GM21717 (cell line): ENCODE measurements around the gene LECT2.

Source experiments
- ATAC-seq: cut with Tn5 transposase; IDR thresholded peaks from one replicate; pipeline ENCODE4 v1.9.1; 2021; ENCODE audit warnings: mild to moderate bottlenecking, moderate library complexity; ENCODE audit not compliant: unreplicated experiment

LECT2 gene

DNA sequence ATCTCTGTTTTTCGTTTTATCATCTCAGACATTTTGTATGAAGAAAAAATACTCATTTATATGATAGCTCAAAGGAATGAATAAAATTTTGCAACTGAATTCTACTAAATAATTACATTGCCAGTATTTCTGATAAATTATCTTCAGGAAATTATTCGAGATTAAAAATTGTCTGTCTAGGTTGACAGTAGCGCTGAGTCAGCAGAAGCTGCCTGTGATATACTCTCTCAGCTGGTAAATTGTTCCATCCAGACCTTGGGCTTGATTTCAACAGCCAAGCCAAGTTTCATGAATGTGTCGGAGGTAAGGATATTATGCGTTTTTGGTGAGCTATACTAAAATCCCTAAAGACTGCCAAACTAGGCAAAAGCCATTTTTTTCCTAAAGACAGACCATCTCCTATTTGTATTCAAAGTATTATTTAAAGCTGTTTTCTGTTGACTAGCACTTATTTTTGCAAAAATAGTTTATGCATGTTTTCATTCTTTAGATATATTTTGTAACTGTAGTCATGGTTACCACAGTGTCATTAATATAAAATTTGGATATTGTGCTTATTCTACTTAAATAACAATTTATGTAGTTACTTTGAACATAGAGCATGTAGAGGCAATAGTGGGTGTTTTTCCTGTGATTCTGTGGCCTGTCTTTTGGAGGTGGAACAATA lies 17.4 kb downstream of the LECT2 start:
- no peak for ATAC-seq

DNA sequence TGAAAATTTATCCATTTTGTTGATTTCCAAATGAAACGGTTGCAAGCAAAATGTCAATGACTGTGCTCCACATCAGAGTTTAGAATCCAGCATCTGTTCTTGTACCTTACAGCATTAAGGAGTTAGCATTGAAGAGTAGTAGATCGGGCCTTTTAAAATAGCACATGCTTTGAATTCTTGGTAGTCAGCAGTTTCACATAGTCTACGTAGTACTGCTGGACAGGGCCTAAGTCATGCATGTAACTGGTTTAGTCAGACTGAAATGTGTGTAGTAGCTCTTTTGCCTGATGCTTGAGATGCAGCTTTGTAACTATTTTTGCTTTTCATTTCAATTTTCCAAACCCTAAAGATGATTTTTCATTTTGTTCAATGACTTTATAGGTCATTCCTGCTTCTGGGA lies 19.8 kb downstream of the LECT2 start:
- ATAC-seq, result no peak

DNA sequence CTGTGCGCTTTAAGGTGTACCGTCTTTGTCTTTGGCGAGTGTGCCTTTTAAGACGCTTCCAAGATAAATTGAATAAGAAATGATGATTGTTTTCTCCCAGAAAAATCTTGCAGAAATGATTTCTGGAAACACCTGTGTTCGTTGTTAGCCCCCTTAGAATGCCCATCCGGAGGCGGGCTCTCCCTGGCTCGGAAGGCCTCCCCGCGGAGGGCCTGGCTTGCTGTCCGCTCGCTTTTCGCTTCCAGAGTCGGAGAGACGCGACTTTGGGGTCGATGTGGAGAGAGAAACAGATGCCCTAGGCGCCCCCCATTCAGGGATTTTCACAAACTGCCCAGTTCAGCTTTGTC lies 23.9 kb downstream of the LECT2 start:
- no peak for ATAC-seq

DNA sequence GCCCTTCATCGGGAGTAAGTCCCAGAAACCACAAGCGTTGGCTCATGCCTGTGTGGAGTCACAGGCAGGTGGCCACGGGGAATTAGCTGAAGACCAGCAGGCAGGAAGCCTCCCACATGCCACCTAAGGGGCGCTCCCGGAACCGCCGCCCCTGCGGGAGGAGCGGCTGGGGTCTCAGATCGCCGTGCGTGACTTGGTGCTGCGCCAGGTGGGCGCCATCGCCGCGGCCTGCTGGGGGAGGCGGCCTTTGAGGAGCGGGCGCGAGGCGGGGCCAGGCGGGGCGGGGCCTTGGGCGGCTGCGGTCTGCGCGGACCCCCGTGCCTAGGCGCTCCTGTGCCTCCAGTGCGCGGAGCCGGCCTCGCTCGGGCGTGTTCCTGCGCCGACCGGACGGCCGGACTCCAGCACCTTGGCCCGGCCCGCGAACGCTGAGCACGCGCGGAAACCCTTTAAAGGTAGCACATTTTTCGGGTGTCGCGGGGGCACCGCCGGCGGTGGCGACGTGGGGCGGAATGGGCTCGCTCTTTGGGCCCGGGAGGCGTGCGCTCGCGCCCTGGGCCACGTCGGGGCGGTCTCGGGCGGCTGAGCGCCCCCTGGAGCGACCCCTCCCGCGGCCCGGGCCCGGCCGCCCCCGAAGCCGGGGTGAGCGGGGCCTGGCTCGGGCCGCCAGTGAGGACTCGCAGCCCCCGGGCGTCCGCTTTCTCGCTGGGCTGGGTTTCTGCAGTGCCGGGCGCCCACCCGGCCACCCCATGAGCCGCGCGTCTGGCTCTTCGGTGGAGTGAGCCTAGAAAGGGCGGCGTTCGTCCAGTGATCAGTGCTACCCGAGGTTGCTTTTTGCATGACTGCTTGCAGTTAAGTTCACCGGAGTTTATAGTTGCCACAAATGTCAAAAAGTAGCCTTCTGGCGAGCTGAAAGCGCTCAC lies 24.5 kb downstream of the LECT2 start:
- ATAC-seq, result no peak

DNA sequence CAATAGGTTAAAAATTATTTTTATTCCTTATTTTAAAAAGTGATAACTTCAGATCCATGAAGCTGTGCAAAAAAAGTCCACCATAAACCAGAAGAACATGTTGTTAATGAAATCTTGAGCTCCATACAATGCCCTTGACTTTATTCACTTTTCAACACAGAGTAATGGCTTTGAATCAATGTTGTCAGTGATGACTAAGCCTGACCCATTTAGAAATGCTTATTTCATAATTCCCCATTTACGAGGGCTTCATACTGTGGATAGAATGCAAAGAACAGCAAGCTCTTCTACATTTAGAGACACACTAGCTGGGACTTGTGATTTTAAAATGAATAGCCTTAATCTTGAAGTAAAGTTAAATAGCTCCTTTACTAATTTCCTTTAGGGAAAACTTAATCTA lies 33.4 kb downstream of the LECT2 start:
- ATAC-seq, result no peak

DNA sequence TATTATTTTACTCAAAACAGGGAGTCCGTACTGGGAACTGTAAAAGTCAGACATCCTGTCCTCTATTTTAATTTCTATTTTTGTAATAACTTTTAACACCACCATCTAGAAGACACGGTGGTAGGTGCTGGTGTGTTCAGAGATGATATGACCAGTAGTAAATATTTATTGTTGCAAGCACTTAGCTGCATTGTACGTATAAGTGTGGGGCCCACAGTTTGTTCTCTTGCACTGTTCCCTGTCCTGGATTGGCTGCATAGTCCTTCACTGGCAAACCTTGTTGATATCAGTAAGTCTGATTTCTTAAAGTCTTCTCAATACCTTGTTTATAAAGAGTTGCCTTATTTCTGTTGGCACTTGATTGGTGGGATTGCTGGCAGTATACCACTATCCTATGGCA lies 34.6 kb downstream of the LECT2 start:
- ATAC-seq, result no peak

DNA sequence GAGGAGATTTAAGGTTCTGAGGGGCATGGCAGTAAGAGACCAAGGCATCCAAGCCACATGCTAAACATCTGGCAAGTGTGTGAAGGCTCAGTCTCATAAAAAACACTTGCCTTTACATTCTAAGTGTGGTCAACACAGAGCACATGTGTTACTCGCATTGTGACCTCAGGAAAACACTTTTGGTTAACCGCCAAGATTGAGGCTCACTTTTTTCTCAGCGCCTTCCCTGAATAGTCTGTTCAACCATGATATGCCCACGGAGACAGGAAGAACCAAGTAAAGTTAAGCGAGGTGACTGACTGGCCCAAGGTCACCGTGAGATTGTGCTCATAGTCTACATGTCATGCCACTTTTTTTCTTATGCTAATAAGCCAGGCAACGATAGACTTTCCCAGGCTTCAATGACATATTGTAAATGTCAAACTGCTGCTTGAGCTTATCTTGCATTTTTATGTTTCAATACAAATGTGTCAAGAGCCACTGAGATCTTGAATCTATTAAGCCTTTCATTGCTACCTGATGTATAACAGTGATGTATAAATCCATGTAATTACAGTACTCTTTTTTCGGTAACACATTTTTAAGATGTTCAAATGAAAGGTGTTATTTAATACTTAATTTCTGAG lies 38.0 kb downstream of the LECT2 start:
- no peak for ATAC-seq

DNA sequence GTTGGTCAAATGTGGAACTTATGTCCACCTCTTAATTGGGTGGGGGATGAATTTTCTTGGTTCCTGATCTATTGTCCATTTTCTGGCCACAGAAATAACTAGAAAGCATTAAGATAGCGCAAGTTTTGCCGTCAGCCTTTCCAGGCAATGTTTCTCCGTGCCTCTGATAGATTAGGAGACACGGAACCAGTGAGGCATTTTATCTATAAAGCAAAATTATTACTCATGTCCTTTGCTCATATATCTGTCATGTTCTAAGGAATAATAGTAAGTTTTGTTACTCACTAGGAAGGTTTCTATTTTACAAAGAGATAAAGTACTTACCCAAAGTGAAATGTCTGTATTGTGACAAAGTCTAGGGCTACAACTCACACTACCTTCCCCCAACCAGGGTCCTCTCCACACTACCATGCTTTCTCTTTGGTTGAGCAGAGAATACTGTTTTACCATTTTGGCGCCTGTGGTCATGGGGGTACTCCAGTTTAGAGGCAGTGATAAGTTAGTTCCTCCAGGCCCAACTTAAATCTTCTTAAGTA lies 39.2 kb downstream of the LECT2 start:
- ATAC-seq, result no peak

DNA sequence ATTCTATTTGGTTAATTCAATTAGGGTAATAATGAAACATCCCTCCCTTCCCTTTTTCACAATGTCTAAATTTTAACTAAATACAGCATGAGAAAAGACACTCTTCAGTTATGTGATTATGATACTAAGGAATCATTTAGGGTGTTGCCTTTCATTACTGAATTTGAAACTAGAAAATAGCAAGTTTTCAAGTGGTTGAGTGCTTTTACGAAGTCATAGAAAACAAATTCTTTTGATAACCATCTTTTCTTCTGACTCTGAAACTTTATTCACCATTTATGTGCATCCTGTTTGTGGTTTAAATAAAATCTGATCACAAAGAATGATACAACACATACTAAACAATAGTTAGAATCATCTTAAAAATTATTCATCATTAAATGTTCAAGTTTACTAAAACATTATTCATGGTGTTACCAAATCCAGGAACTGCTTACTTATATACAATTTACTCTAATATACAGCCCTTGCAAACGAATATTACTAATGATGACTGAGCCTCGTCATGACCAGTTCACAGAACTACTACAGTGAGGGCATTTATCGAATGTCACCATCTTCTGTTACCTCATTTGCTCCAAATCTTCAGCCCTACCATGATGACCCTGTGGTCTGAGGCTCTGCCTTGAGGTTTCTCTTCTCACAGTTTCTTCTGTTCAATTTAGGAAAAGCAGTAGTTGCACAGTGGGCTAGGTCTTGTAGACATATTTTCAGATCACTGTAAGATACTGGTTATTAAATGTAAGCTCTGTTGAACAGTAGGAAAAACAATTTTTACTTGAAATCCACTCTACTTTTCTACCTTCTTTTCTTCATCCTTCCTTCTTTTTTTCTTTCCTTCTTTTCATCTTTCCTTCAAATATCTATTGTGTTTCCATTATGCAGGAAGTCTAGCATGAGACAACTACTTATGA lies 40.8 kb downstream of the LECT2 start:
- no peak for ATAC-seq

DNA sequence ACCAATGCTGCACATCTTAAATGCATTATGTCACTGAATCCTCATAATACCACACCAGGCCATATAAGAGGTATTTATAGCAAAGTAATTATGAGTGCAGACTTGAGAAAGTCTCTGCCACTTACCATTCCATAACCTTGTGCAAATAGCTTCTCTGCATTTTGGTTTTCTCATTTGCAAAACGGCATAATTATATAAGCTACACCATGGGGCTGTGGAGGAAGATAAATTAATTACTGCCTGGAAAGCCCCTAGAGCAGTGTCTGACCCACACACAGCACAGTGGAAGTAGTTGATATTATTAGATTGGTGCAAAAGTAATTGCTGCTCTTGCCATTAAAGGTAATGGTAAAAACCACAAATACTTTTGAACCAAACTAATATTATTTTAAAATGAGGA lies 49.6 kb downstream of the LECT2 start:
- no peak for ATAC-seq

DNA sequence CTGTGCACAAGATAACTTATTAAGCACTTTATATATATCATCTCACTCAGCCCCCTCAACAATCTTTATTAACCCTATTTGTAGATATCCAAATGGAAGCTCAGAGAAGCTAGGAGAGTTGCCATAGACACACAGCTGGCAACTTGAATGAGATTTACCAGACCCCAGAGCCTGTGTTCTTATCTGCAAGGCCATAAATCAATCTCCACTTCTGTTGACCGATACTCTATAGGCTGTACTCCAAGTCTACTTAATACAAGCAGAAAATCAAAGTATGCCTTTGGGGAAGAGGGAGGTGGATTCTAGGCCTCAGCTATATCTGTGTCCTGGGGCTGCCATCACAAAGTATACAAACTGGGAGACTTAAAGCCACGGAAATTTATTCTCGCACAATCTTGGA lies 53.1 kb downstream of the LECT2 start:
- ATAC-seq, result no peak

DNA sequence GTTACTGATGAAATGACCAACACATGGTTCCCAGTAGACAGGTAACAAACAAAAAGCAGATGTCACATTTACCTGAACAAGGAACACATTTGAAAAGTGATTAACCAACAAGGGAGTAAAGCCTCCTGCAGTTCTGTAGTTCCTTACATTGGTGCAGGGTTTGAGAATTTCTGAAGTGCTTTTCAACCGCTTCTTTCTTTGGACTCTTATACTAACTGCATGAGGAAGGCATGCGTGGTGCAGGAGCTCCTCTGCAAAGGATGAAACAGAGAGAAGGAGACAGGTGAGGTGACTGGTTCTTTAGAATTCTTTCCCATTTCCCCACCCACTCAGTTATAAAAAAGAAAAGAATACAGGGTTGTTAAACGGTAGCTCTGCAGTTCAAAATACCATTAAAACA lies 54.5 kb downstream of the LECT2 start:
- ATAC-seq, result no peak

DNA sequence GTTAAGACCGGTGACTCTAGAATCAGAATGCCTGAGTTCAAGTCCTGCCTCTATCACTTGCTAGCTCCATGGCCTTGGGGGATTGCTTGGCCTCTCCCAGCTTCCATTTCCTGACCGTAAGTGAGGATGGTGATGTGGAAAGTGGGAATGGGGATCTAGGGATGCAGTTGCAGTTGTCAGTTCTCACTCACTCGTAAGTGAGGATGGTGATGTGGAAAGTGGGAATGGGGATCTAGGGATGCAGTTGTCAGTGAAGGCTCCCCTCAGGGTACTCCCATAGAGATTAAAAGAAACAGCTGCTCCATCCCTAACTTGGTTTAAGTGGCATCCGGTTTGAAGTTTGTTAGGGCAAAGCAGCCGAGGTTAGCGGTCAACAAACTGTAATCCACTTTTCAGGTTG lies 56.1 kb downstream of the LECT2 start:
- no peak for ATAC-seq
